IPS-15b (cell line): Measurements from ENCODE around the gene DICER1.

Experiments
- H3K27me3 ChIP-seq: one replicate; pipeline ENCODE4 v1.6.1; 2013; ENCODE audit warnings: low read length; ENCODE audit not compliant: control insufficient read depth, insufficient read depth
- H3K36me3 ChIP-seq: one replicate; pipeline ENCODE4 v1.6.1; 2013; ENCODE audit warnings: low read length; ENCODE audit not compliant: control insufficient read depth, insufficient read depth
- H3K4me1 ChIP-seq: one replicate; pipeline ENCODE4 v1.6.1; 2013; ENCODE audit warnings: mild to moderate bottlenecking, low read length; ENCODE audit not compliant: control insufficient read depth, insufficient read depth
- H3K4me3 ChIP-seq: one replicate; pipeline ENCODE4 v1.5.1; 2013; ENCODE audit warnings: low read depth, low read length
- H3K9ac ChIP-seq: one replicate; pipeline ENCODE4 v1.6.1; 2013; ENCODE audit warnings: low read depth, mild to moderate bottlenecking, low read length
- H3K9me3 ChIP-seq: one replicate; pipeline ENCODE4 v1.6.1; 2013; ENCODE audit warnings: mild to moderate bottlenecking, low read length; ENCODE audit not compliant: control insufficient read depth, insufficient read depth

DICER1 gene

GRCh38 chr14:95069018-95069417 lies 88.3 kb downstream of the DICER1 start:
- no peaks in the 10 kb centered on the region for H3K27me3 ChIP-seq
- no peak overlapping the region for H3K9ac ChIP-seq
- H3K9me3 ChIP-seq: no peaks in the 10 kb centered on the region
- no peak overlapping the region for H3K4me3 ChIP-seq
- no peaks in the 10 kb centered on the region for H3K4me1 ChIP-seq
- H3K36me3 ChIP-seq: no peaks in the 10 kb centered on the region

- Histone ChIP-seq H3K9me3 (no peaks in the 10 kb centered on the region), H3K27me3 (no peaks in the 10 kb centered on the region), H3K36me3 (no peaks in the 10 kb centered on the region), H3K4me1 (no peaks in the 10 kb centered on the region), H3K4me3 (no peak overlapping the region), H3K9ac (no peak overlapping the region)
These were observed 88.8 kb downstream of the DICER1 start for GRCh38 chr14:95068521-95068920.

DNA sequence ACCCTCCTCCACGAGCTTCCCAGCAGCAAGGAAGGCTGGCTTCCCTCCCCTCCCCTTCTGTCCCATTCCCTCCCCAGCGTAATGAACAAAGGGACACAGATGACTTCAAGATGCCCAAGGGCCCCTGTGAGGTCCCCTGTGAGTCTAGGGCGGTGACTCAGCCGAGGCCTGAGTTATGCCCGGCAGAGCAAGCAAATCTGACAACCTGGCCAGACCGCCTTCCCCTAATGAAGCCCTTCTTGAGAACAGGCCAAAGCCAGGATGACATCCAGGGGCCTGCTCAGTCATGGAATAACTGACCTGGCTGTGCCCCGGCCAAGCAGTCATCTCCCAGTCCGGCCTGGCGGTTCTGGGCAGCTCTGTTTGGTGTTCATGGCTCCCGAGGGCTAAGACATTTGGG lies 89.2 kb downstream of the DICER1 start:
- Histone ChIP-seq H3K9me3 (no peaks in the 10 kb centered on the region), H3K36me3 (no peaks in the 10 kb centered on the region), H3K4me3 (no peak overlapping the region), H3K27me3 (no peaks in the 10 kb centered on the region), H3K4me1 (no peaks in the 10 kb centered on the region), H3K9ac (no peak overlapping the region)

- no peaks in the 10 kb centered on the region for H3K27me3 ChIP-seq
- no peaks in the 10 kb centered on the region for H3K36me3 ChIP-seq
- no peak overlapping the region for H3K9ac ChIP-seq
- no peaks in the 10 kb centered on the region for H3K9me3 ChIP-seq
- H3K4me3 ChIP-seq: no peak overlapping the region
- H3K4me1 ChIP-seq: no peaks in the 10 kb centered on the region
These were observed 89.8 kb downstream of the DICER1 start for GRCh38 chr14:95067526-95067925.

DNA sequence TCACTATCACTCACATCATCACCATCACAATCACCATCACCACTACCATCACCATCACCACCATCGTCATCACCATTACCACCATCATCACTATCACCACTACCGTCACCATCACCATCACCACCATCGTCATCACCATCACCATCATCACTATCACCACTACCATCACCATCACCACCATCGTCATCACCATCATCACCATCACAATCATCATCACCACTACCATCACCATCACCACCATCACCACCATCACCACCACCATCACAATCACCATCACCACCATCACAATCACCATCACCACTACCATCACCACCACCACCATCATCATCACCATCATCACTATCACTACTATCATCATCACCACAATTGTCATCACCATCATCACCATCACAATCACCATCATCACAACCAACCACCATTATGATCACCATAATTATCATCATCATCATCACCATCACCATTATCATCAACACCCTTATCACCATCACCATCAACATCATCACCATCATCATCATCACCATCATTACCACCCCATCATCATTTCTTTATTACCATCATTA lies 90.8 kb downstream of the DICER1 start:
- no peaks in the 10 kb centered on the region for H3K9me3 ChIP-seq
- no peaks in the 10 kb centered on the region for H3K27me3 ChIP-seq
- H3K9ac ChIP-seq: no peak overlapping the region
- H3K4me3 ChIP-seq: no peak overlapping the region
- no peaks in the 10 kb centered on the region for H3K4me1 ChIP-seq
- H3K36me3 ChIP-seq: no peaks in the 10 kb centered on the region

GRCh38 chr14:95065411-95065810 lies 91.9 kb downstream of the DICER1 start:
- Histone ChIP-seq H3K4me3 (no peak overlapping the region), H3K4me1 (no peaks in the 10 kb centered on the region), H3K36me3 (no peaks in the 10 kb centered on the region), H3K9ac (no peak overlapping the region), H3K27me3 (no peaks in the 10 kb centered on the region), H3K9me3 (no peaks in the 10 kb centered on the region)

DNA sequence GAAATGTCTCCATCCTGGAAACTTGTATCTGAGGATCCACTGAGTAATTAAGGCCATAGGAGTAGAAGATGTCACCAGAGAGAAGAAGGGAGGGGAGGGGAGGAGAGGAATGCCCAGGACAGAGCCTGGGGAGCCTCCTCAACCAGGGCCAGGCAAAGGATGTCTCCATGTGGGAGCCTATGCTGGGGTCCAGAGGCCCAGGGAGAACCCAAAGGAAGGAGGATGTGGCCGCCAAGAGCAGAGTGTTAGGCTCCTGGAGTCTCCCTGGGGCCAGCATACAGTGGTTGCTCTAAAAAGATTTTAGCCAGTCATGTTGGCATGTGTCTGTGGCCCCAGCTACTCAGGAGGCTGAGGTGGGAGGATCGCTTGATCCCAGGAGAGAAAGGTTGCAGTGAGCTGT lies 92.6 kb downstream of the DICER1 start:
- H3K9ac ChIP-seq: no peak overlapping the region
- H3K9me3 ChIP-seq: no peaks in the 10 kb centered on the region
- H3K4me1 ChIP-seq: no peaks in the 10 kb centered on the region
- no peaks in the 10 kb centered on the region for H3K36me3 ChIP-seq
- H3K4me3 ChIP-seq: no peak overlapping the region
- H3K27me3 ChIP-seq: no peaks in the 10 kb centered on the region

- Histone ChIP-seq H3K4me1 (no peaks in the 10 kb centered on the region), H3K27me3 (no peaks in the 10 kb centered on the region), H3K4me3 (no peak overlapping the region), H3K9me3 (no peaks in the 10 kb centered on the region), H3K36me3 (no peaks in the 10 kb centered on the region), H3K9ac (no peak overlapping the region)
These were observed 93.1 kb downstream of the DICER1 start for GRCh38 chr14:95064256-95064655.

DNA sequence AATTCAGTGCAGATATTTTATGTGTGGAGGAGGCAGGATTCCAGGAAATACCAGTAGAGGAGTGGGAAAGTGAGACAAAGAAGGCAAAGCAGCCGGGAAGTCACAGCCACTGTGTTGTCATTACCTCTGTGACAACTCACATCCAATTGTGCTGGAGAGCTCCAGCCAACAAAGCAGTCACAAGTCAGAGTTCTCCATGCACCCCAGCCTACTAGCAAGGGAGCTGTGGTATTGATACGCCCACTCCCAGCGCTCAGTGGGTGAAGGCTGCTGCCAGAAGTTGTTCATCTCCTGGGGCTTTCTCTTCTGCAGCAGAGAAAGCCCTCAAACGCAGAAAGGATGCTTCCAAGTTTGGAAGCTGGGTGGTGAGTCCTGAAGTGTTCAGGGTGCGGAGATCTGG lies 93.9 kb downstream of the DICER1 start:
- Histone ChIP-seq H3K36me3 (no peaks in the 10 kb centered on the region), H3K9me3 (no peaks in the 10 kb centered on the region), H3K27me3 (no peaks in the 10 kb centered on the region), H3K9ac (no peak overlapping the region), H3K4me3 (no peak overlapping the region), H3K4me1 (no peaks in the 10 kb centered on the region)

- H3K27me3 ChIP-seq: no peaks in the 10 kb centered on the region
- H3K9me3 ChIP-seq: no peaks in the 10 kb centered on the region
- H3K36me3 ChIP-seq: no peaks in the 10 kb centered on the region
- no peak overlapping the region for H3K9ac ChIP-seq
- H3K4me3 ChIP-seq: no peak overlapping the region
- H3K4me1 ChIP-seq: no peaks in the 10 kb centered on the region
These were observed 94.4 kb downstream of the DICER1 start for GRCh38 chr14:95062946-95063345.

GRCh38 chr14:95062220-95062619 lies 95.1 kb downstream of the DICER1 start:
- Histone ChIP-seq H3K36me3 (no peaks in the 10 kb centered on the region), H3K9ac (no peak overlapping the region), H3K4me3 (no peak overlapping the region), H3K4me1 (no peaks in the 10 kb centered on the region), H3K9me3 (no peaks in the 10 kb centered on the region), H3K27me3 (no peaks in the 10 kb centered on the region)

DNA sequence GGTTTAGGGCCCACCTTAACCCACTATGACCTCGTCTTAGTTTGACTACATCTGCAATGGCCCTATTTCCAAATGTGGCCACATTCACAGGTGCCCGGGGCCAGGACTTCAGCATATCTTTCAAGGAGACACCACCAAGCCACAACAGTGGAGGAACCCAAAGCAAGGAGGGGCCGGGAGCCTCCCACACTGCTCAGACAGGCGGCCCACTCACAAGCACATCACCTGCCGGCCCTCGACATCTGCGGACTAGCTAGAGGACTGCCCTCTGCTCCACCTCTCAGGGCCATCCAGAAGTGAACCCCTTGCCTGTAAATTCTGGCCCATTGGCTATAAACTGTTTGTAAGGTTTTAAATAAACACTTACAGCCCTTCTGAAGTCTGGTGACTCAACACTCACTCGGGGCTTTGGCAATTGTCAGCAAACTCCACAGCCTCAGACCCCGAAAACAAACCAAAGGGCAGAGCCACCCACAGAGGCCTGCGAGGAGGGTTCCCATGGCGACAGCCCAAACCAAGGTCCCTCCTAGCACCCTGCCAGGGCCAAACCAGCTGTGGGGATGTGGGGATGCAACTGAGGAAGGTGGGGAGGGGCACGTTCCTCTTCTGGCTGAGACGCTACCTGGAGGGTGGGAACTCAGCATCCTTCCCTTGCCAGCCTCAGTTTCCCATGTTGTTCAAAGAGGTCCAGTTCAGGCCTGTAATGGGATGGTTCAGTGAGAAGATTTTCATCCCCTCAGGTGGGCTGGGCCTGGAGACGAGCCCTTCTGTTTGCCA lies 95.8 kb downstream of the DICER1 start:
- Histone ChIP-seq H3K9me3 (no peaks in the 10 kb centered on the region), H3K27me3 (no peaks in the 10 kb centered on the region), H3K4me3 (no peak overlapping the region), H3K4me1 (no peaks in the 10 kb centered on the region), H3K9ac (no peak overlapping the region), H3K36me3 (no peaks in the 10 kb centered on the region)
